Activated CD8-positive, alpha-beta memory T cell treated with anti-CD3 and anti-CD28 coated beads for 24 hours (primary cell): ENCODE measurements around the gene RBP5.

ENCODE experiments used
- DNase-seq: peaks from one replicate; pipeline ENCODE4 v3.0.0-alpha.2; 2020

The RBP5 gene

GRCh38 chr12:7144414-7145120 is 15.9 kb upstream of the RBP5 start:
- no peak for DNase-seq

DNA sequence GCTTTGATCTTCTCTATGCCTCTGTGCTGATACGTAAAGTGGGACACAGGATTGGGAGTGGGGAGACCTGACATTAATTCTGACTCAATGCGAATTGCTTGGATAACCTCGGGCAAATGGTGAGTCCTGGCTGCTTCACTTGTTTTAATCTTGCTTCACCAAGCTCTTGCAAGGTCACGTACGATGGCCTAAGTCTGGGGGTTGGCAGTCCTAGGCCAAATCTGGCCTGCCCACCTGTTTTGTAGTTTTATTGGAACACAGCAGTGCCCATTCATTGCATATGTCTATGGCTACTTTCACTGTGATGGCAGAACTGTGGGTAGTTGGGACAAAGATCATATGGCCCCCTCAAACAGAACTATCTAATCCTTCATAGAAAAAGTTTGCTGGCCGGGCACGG is 14.9 kb upstream of the RBP5 start:
- no peak for DNase-seq

DNA sequence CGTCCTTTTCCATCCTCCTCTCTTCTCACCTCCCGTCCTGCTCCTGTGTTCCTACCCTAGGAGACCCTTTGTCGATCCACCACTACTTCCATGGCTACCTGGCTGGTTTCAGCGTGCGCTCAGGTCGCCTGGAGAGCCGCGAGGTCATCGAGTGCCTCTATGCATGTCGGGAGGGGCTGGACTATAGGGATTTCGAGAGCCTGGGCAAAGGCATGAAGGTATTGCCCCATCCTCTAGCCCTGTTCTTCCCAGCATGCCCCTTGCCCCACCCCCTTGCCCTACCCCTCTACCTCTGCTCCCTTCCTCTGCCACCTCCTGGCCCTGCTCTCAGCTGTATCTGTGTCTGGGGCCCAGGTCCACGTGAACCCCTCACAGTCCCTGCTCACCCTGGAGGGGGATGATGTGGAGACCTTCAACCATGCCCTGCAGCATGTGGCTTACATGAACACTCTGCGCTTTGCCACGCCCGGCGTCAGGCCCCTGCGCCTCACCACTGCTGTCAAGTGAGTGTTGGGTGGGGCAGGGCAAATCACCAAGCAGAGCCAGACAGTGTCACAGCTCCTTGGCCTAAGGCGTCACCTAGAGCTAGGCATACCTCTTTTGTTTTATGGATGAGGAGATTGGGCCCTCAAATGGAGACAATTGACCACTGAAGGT is 14.2 kb upstream of the RBP5 start:
- DNase-seq, result no peak

DNA sequence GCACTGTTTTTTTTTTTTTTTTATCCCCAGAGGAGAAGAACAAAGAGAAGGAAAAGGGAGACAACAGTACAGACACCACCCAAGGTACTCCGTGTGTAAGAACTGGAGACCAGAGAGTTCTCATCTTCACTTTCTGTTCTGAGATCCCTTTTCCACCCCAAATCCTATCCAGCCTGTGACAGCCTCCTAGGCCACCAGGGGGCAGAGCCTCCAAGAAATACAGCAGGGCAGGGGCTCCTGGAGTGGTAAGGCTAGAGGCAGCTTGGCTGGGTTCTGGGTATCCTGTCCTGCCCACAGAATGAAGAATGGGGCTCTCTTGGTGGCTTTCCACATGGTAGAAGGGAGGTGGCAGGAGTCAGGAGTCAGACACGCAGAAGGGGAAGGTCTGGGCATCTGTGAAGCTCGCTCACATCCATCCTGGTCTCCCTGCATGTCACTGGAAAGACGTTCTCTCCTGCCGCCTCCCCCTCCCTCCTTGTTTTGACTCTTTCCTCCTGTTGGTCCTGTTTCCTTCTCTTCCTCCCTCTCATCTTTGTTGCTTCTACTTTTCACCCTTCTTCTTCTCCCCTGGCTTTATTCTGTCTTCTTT is 13.5 kb upstream of the RBP5 start:
- peak; percentile 79 for DNase-seq

DNA sequence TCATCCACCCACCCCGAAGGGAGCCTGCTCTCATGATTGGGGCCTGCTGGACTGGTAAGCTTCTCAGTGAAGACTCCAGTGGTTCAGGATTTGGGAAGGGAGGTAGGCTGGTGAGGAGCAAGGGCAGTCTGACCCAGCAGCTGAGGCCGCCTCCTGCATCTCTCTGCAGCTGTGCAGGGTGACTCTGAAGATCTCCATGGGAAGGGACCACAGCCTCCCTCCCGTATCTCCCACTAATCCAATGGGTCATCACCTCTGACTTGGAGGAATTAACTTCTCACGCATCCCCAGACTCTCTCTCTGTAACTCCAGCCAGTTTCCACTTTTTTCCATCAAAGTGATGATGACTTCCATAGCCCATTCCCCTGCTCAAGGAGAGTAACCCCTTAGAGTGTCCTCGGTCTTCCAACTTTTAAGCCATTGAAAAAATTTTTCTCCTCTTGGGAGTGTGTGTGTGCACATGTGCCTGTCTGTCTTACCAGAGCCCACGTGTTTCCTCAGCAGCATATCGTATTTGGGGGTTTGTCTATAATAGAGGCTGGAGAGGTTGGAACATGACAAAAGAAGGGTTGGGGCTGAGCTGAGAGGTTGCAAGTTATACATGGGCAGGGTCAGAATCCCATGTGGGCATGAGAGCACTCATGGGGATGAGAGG is 12.8 kb upstream of the RBP5 start:
- DNase-seq, result no peak

DNA sequence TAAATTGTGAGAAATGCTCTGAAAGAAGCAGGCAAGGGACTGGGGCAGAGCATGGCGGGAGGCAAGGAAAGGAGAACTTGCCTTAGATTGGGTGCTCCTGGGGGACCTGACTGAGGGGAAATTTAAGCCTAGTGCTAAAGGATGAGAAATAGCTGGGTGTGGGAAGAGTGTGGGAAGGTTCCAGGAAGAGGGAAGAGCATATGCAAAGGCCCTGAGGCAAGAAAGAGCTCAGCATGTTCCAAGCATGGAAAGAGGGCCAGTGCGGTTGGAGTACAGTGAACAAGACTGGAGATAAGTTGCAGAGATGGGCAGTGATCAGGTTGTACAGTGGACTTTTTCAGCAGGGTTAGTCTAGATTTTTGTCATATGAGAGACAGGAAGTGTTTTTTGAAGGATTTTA is 10.5 kb upstream of the RBP5 start:
- DNase-seq, result no peak

GRCh38 chr12:7137908-7138307 is 9.2 kb upstream of the RBP5 start:
- no peak for DNase-seq

GRCh38 chr12:7136676-7137075 is 8.0 kb upstream of the RBP5 start:
- no peak for DNase-seq

DNA sequence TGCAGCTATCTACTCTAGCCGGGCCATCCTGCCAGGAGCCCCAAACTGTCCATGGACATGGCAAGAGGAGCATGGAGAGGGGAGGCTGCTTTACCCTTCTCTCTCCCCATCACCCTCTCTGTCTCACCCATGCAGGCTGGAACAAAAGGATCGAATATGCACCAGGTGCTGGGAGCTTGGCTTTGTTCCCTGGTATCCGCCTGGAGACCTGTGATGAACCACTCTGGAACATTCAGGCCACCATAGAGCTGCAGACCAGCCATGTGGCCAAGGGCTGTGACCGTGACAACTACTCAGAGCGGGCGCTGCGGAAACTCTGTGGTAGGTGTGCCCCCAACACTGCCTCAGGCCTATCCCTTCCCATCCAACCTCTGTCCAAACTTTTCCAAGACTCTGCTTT is 7.4 kb upstream of the RBP5 start:
- DNase-seq, result no peak

DNA sequence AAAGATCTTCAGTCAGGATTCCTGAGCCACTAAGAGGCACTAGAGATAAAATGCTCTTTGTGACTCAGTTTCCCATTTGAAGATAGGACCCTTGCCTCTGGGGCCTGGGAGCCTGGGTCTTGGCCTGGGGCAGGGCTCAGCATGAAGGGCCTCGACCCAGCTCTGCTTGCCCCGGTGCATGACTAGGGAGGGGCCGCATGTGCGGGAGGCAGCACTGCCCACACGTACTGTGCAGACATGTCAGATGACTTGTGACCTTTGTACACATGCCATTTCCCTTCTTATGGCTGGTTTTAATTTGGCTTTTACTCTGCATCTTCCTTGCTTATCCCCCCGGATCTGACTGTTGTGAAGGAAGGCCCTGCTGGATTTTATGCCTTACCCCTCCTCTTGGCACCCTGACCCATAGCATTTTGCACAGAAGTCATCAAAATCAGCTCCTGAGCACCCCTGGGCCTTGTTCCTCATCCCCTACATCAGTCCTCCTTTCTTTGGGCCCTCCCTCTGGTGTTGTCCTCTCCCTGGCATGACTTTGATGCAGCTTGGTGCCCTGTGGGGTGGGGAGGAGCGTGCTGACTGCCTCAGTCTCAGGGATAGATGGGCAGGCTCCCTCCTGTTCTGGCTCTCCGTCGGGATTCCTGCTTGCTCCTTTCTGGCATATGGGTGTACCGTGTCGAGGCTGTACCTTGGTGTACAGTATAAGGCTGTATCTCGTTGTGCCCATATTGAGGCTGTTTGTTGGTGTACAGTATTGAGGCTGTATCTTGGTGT is 5.9 kb upstream of the RBP5 start:
- DNase-seq, result no peak

GRCh38 chr12:7131502-7131866 is 2.8 kb upstream of the RBP5 start:
- peak; percentile 61 for DNase-seq

DNA sequence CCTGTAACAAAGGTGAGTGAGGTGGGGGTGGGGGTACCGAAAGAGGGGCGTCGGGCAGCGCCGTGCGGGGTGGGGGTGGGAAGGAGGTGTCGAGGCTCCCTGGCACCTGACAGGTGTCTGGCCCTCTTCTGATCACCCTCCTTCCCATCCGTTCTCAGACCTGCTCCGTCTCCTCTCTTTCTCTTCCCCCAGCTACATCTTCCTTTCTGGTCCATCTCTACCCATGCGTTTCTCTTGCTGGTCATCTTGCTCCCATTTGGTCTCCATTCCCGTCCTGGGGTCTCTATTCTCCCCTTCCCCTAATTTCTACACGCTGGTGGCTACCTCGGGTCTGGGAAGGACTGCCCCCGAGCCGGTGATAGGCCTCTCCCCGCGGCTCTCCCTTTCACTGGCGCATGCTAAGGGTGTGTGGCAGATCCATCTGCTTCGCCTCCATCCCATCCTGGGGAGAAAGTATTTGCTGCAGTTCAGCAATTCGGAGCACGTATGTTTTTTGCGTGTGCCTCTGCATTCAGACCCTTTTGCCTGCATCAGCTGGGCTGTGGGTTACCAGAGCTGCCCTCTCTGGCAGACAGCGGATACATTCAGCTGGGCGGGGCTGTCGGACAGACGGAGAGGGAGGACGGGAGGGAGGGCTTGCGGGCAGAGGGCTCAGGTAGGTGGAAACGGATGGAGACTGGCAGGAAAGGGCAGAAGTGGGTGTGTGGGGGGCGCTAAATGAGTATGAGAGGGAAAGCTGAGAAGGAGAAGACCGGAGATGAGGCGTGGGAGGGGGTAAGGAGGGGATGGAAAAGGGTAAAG is 2.2 kb upstream of the RBP5 start:
- peak; percentile 78 for DNase-seq

DNA sequence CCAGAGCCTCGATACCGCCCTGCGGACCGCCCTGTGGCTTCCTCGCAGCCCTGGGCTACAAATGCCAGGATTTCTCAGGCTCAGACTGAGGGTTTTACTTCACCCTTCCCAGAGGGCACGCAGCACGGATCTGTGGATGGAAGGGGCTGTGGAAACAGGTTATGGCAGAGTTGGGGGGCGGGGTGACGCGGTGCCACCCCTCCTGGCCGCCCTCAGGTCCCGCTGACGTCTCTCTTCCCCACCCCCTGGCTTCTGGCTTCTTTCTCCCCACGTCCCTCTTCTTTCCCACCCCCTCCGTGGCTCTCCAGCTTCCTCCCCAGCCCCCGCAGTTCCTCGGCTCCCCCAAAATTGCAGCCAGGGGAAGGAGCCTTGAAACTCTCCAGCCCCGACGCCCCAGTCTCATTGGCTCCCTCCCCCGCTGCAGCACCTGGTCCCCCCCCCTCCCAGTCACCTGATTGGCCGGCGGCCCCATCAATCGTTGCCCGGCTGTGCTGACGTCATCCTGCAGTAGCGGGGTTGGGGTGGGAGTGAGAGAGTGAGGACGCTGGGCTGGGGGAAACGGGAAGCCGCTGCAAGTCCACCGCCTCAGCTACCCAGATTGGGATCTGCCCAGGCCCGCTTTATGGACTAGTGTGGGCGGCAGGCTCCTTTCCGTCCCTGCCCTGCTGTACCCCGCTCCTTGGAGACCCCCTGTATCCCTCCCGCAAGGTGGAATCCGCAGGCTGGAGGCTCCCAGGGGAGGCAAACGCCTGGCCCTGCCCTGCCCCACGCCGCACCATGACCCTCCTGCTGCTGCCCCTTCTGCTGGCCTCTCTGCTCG is 1.4 kb upstream of the RBP5 start, which contains the start of gene CLSTN3:
TSS of gene CLSTN3 (plus strand) at position 500 of the 820 bp plus-strand sequence. CDS start at position 778, 278 bp downstream.
- peak; percentile 92 for DNase-seq

DNA sequence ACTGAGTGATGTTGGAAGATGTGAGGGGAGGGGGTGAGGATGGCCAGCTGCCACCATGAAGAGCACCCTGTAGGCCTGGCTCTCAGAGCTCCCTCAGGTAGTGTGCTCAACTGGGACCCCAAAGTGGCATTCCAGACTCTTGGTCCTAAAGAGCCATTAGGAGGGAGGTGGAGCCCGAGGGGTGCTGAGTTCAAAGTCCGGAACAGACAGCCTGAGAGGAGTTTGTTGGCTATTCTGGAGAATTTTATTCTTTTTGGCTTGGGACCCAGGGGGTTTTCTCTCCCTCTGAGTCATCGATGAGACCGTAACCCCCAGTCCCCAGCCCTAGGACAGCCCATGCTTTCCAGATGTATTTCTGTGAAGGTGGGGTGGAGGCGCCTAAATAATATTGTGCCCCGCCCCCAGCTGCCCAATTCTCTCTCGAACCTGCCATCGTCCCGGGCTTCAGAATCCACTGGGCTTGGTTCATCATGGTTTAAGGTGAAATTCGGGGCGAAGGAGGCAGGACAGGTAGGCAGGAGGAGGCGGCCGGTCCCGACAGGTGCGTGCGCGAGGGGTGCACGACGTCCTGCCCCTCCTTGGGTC is 690 bp upstream of the RBP5 start:
- DNase-seq, result no peak

DNA sequence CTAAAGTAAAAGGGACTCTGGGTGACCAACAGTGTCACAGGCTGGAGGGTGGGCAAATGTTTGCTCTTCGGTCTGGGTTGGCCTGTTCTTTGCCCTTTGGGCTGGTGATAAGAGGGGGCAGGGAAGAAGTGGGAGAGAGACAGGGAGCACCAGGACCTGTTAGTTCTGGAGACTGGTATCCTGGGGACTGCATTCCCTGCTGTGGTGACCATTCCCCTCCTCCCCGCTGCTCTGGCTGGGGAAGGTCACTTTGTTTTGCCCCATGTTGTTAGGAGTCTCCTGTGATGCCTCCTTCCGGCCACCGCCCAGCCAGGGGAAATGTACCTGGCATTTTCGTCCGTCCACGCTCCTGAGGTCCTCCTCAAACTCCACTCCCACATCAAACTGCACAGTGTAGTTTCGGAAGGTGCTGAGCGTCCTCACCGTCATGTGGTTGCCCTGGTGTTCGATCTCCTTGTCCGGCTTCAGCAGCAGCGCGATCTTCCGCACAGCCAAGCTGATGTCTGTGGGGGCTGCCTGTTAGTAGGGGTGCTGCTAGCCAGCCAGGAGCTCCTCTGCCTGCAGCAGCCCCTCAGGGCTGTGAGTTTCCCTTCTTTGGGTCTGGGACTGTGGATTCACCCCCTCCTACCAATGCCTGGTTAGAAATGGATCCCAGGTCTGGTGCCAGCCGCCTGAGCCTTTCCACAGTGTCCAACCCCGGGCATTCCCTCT is 618 bp downstream of the RBP5 start:
- no peak for DNase-seq

- DNase-seq, result no peak
These were observed 3.0 kb downstream of the RBP5 start for GRCh38 chr12:7125632-7126227.

GRCh38 chr12:7123806-7124522 is 4.7 kb downstream of the RBP5 start:
- no peak for DNase-seq

GRCh38 chr12:7122811-7123769 is 5.6 kb downstream of the RBP5 start:
- DNase-seq, result no peak
